Astrocyte (in vitro differentiated cells and primary cell): ENCODE data around the gene TMEM204.

Experiments
- CTCF ChIP-seq: IDR thresholded peaks from 2 replicates; pipeline ENCODE4 v1.5.1; 2011; ENCODE audit warnings: low read depth, mild to moderate bottlenecking, inconsistent platforms, low read length, moderate library complexity; ENCODE audit not compliant: insufficient read depth
- EZH2 ChIP-seq: IDR thresholded peaks from 2 replicates; pipeline ENCODE4 v1.6.1; 2012; ENCODE audit warnings: mild to moderate bottlenecking, low read length, inconsistent platforms; ENCODE audit not compliant: insufficient read depth

- TF ChIP-seq CTCF (no peak), EZH2 (no peak)
Measured at GRCh38 chr16:1575578-1575977, 42.1 kb downstream of the TMEM204 start.
